Measurements from ENCODE around the gene SLC22A17. TPM values are rescaled to one million over a fixed set of nuclear protein-coding genes. Genes with fewer than 3 reads are reported as not detected.

The SLC22A17 gene
- total and polyA plus RNA-seq, 2 of the 13 experiments (the other 11 are each of a cell fraction or from before 2014, with no cell fraction given) = 0.95 to 1.1 TPM

GRCh38 chr14:23319746-23320583, 32.7 kb downstream of the SLC22A17 start:
- in situ Hi-C loops (cut with HindIII; ENCODE audit: extremely low pct_ligation_motif_present, low pct_unique_long_range_greater_than_20kb) = loop anchor here (5.0 to 25.0 kb wide), 2 partner anchors 237 to 817 kb away; partner anchors contain the start of genes EMC9, FITM1, PSME1 and PSME2
- TF ChIP-seq, protein P1, sequence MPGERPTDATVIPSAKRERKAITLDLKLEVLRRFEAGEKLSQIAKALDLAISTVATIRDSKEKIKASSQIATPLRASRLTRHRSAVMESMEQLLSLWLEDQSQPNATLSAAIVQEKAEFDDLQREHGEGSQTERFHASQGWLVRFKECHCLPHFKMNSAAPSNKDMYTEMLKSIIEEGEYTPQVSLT (CRISPR knock-in tag; IDR thresholded peaks at IDR 0.05; ENCODE audit: borderline replicate concordance, low read depth) = 0 out of 2 replicates have a peak, but pooled peaks have one; percentile 0
- TF ChIP-seq ZNF3 (CRISPR knock-in tag; IDR thresholded peaks at IDR 0.05) (peak; percentile 50; the same call in 1 of the 2 replicates), DZIP1 (CRISPR knock-in tag; IDR thresholded peaks at IDR 0.05) (peak; percentile 84; the same call in 1 of the 2 replicates), NAIF1 (CRISPR knock-in tag; IDR thresholded peaks at IDR 0.05; ENCODE audit: borderline replicate concordance) (0 out of 2 replicates have a peak, but pooled peaks have one; percentile 23), ZNF354B (CRISPR knock-in tag; IDR thresholded peaks at IDR 0.05) (no peak; the same call in 1 of the 2 replicates), ZNF138 (CRISPR knock-in tag; IDR thresholded peaks at IDR 0.05; ENCODE audit: low read depth) (0 out of 2 replicates have a peak, but pooled peaks have one; percentile 89), XBP1 (CRISPR knock-in tag; IDR thresholded peaks at IDR 0.05) (no peak), ZNF703 (CRISPR knock-in tag; IDR thresholded peaks at IDR 0.05; ENCODE audit: borderline replicate concordance) (0 out of 2 replicates have a peak, but pooled peaks have one; percentile 47), KLF12 (CRISPR knock-in tag; IDR thresholded peaks at IDR 0.05; ENCODE audit: borderline replicate concordance) (peak; percentile 58; the same call in 1 of the 2 replicates), ZNF777 (CRISPR knock-in tag; IDR thresholded peaks at IDR 0.05) (no peak), ZNF557 (CRISPR knock-in tag; IDR thresholded peaks at IDR 0.05) (0 out of 2 replicates have a peak, but pooled peaks have one; percentile 68), ZC3H4 (CRISPR knock-in tag; IDR thresholded peaks at IDR 0.05; ENCODE audit: borderline replicate concordance) (peak; percentile 97), U2AF1 (optimal IDR thresholded peaks at IDR 0.05; ENCODE audit: low read depth, low read length) (no peak), NFIB (CRISPR knock-in tag; IDR thresholded peaks at IDR 0.05; ENCODE audit: borderline replicate concordance) (peak; percentile 92; the same call in 1 of the 2 replicates), KDM2A (CRISPR knock-in tag; IDR thresholded peaks at IDR 0.05; ENCODE audit: borderline replicate concordance, low read depth) (no peak), RBM22 (optimal IDR thresholded peaks at IDR 0.05; ENCODE audit: low read length) (peak; percentile 70), ZNF891 (CRISPR knock-in tag; IDR thresholded peaks at IDR 0.05) (0 out of 2 replicates have a peak, but pooled peaks have one; percentile 66)
- TF ChIP-seq, protein P2, sequence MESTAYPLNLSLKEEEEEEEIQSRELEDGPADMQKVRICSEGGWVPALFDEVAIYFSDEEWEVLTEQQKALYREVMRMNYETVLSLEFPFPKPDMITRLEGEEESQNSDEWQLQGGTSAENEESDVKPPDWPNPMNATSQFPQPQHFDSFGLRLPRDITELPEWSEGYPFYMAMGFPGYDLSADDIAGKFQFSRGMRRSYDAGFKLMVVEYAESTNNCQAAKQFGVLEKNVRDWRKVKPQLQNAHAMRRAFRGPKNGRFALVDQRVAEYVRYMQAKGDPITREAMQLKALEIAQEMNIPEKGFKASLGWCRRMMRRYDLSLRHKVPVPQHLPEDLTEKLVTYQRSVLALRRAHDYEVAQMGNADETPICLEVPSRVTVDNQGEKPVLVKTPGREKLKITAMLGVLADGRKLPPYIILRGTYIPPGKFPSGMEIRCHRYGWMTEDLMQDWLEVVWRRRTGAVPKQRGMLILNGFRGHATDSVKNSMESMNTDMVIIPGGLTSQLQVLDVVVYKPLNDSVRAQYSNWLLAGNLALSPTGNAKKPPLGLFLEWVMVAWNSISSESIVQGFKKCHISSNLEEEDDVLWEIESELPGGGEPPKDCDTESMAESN (CRISPR knock-in tag; conservative IDR thresholded peaks at IDR 0.05) = 0 out of 2 replicates have a peak, but pooled peaks have one; percentile 32

More at GRCh38 chr14:23319746-23320583, 32.7 kb downstream of the SLC22A17 start:
- H3K4me1 ChIP-seq (ENCODE audit: insufficient read depth, low read length) = peaks cover 36% of the 10 kb centered on the region
- ATAC-seq (no peak), DNase-seq (ENCODE audit: low spot score) (no peak), FAIRE-seq (no peak)
- CTCF ChIA-PET (ENCODE audit: low intra/inter-chr PET ratio, low total read pairs) = no interaction called here
- peaks cover 17 to 32% of the 10 kb centered on the region in 2 experiments for H3K36me3 ChIP-seq (replicated peaks in 1 of 2; ENCODE audit: control insufficient read depth in 1 of 2, insufficient read depth in 2 of 2, low read length in 2 of 2)
- H3K27ac ChIP-seq (ENCODE audit: extremely low read length, insufficient read depth, low read length) = peak overlapping the region; percentile 89
- intact Hi-C loops (cut with micrococcal nuclease; ENCODE audit: unreplicated experiment) = no loop called here
- peak overlapping the region; percentile 22 to 70 (median 46) for H3K4me3 ChIP-seq (replicated peaks in 1 of 3; ENCODE audit: insufficient read depth in 1 of 3, low read depth in 2 of 3, low read length in 3 of 3)
- H3K79me2 ChIP-seq (ENCODE audit: insufficient read depth, low read length) = peaks cover 23% of the 10 kb centered on the region
- peak overlapping the region; percentile 76 for H3K9ac ChIP-seq (ENCODE audit: insufficient read depth, low read depth, low read length)
- TSS peak; percentile 93 for BruUV-seq (replicated peaks)
- peak overlapping the region; percentile 93 for H3K4me2 ChIP-seq (ENCODE audit: low read depth, low read length)
- WGBS (ENCODE audit: low lambda C conversion rate) = 98% methylated on average over 17 of the region's 17 CpGs
- no peaks in the 10 kb centered on the region for H3K9me3 ChIP-seq (ENCODE audit: low read length)
- H2AFZ ChIP-seq (ENCODE audit: low read length) = no peak overlapping the region
- H4K20me1 ChIP-seq (ENCODE audit: insufficient read depth, low read length) = peaks cover 10% of the 10 kb centered on the region; the same call in 1 of the 2 replicates
- H3K27me3 ChIP-seq (ENCODE audit: control insufficient read depth in 1 of 2, insufficient read depth in 2 of 2, low read length in 2 of 2) = peaks cover 0 to 6% of the 10 kb centered on the region in 2 experiments; a peak in 2 of 5 replicates
- POLR2A ChIA-PET = interaction anchor here (0.8 to 13.2 kb wide), 36 partner anchors 10 to 988 kb away, joined by 3 to 1053 read pairs (median 13); partner anchors contain the start of genes ACIN1, AJUBA, AP1G2 and BCL2L2
